ENCODE data around the gene UNC5C. TPM values are rescaled to one million over a fixed set of nuclear protein-coding genes. Genes with fewer than 3 reads are reported as not detected.
A peak's percentile ranks its signal among the peaks of the same experiment; 100 is the strongest.

Gene UNC5C
- total and polyA plus RNA-seq, 10 of the 15 experiments (the other 5 are each of a cell fraction or from before 2014, with no cell fraction given) = 0.02 to 2.0 (median 0.15) TPM; not detected in 1

GRCh38 chr4:95537191-95537590, 11.6 kb downstream of the UNC5C start:
- RAD21 ChIA-PET (ENCODE audit: unreplicated experiment) = interaction anchor here (1.4 to 2.9 kb wide), 2 partner anchors 11 to 13 kb away, joined by 4 to 16 read pairs; partner anchors contain the start of gene UNC5C
- no TSS peak for BruUV-seq (replicated peaks)
- WGBS (ENCODE audit: insufficient coverage, insufficient replicate concordance, low lambda C conversion rate, missing lambda C conversion rate) = 40% methylated on average over 8 of the region's 8 CpGs
- Histone ChIP-seq H4K20me1 (ENCODE audit: control insufficient read depth, insufficient read depth) (no peaks in the 10 kb centered on the region), H3K27ac (ENCODE audit: control insufficient read depth, insufficient read depth) (no peak overlapping the region), H3K9me3 (replicated peaks; ENCODE audit: control insufficient read depth, insufficient read depth, low read length) (no peaks in the 10 kb centered on the region), H3K79me2 (ENCODE audit: control insufficient read depth, insufficient read depth, low read length) (no peaks in the 10 kb centered on the region), H3K27me3 (replicated peaks in 1 of 2; ENCODE audit: control insufficient read depth in 2 of 2, insufficient read depth in 2 of 2, low read length in 1 of 2) (no peaks in the 10 kb centered on the region), H3K9ac (ENCODE audit: control insufficient read depth, insufficient read depth, low read length) (no peak overlapping the region), H3K4me3 (no peak overlapping the region), H3K4me1 (ENCODE audit: control insufficient read depth, insufficient read depth, low read length) (no peaks in the 10 kb centered on the region), H3K4me2 (ENCODE audit: control insufficient read depth, insufficient read depth) (no peak overlapping the region), H3K36me3 (ENCODE audit: control insufficient read depth in 2 of 2, insufficient read depth in 2 of 2, low read length in 1 of 2) (no peaks in the 10 kb centered on the region), H2AFZ (ENCODE audit: control insufficient read depth, low read depth, low read length) (no peak overlapping the region)
- FAIRE-seq (no peak), ATAC-seq (peak; percentile 46), DNase-seq (ENCODE audit: low read depth, low spot score) (no peak)
- POLR2A ChIA-PET = interaction anchor here (0.7 to 0.8 kb wide), 2 partner anchors 10 to 13 kb away, joined by 3 to 4 read pairs; no protein-coding TSS in a partner anchor
- SMC1A ChIA-PET (ENCODE audit: uncharacterized antibody, unreplicated experiment) = interaction anchor here (0.8 to 11.7 kb wide), 7 partner anchors 8 to 27 kb away, joined by 3 to 131 read pairs (median 4); no protein-coding TSS in a partner anchor
- in situ Hi-C loops (cut with MboI) (no loop called here), intact Hi-C loops (cut with micrococcal nuclease; ENCODE audit: unreplicated experiment) (no loop called here)
- TF ChIP-seq PBX3 (IDR thresholded peaks at IDR 0.05; ENCODE audit: insufficient replicate concordance, low read depth, low read length) (peak; percentile 78), EP300 (IDR thresholded peaks at IDR 0.05; ENCODE audit: borderline replicate concordance in 1 of 2, control insufficient read depth in 1 of 2, low read depth in 2 of 2, low read length in 2 of 2) (0 out of 4 replicates have a peak, but pooled peaks of 1 of the 2 experiments have one; percentile 26), ATF7 (IDR thresholded peaks at IDR 0.05; ENCODE audit: low read depth) (peak; percentile 19; the same call in 1 of the 2 replicates), MTA2 (IDR thresholded peaks at IDR 0.05; ENCODE audit: low read depth) (peak; percentile 61), CBFB (IDR thresholded peaks at IDR 0.05; ENCODE audit: low read depth) (no peak), NFXL1 (IDR thresholded peaks at IDR 0.05; ENCODE audit: borderline replicate concordance) (no peak), KAT2A (conservative IDR thresholded peaks at IDR 0.05; ENCODE audit: control insufficient read depth, low read depth, low read length) (no peak), PKNOX1 (IDR thresholded peaks at IDR 0.05) (peak; percentile 79), KDM1A (IDR thresholded peaks at IDR 0.05; ENCODE audit: borderline replicate concordance) (no peak), YY1 (IDR thresholded peaks at IDR 0.05; ENCODE audit: low read depth, low read length) (no peak), CHD2 (IDR thresholded peaks at IDR 0.05; ENCODE audit: borderline replicate concordance, low read depth, low read length) (no peak), JUND (IDR thresholded peaks at IDR 0.05; ENCODE audit: low read depth, low read length) (no peak)
- CTCF ChIA-PET = interaction anchor here (1.3 kb wide), 2 partner anchors 13 to 23 kb away, joined by 3 read pairs; no protein-coding TSS in a partner anchor

All from GM12878 (cell line).